ENCODE results near the gene HDHD5.
"Not testable (repeated sequence)": the region's sequence is repeated elsewhere in the genome, so short reads cannot be mapped to it uniquely, and the experiment has no call there.

The HDHD5 gene

DNA sequence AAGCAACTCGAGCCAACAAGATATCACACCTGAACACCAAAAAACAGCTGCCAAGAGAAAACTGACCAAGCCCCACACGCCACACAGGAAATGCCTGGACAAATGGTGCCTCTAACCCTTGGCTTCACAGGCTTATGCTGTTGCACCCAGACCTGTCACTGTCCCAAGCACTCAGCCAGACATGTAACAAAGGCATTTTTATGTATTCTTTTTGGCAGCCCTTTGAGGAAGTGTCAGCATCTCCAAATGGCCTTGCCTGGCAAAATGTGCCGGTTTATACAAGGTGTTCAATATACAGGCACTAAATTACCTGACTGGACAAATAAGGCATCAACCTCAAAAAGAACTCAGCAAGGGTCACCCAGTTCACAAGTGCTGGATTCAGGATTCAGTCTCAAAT, 6.1 kb downstream of the HDHD5 start:
- no peak for DNase-seq

DNA sequence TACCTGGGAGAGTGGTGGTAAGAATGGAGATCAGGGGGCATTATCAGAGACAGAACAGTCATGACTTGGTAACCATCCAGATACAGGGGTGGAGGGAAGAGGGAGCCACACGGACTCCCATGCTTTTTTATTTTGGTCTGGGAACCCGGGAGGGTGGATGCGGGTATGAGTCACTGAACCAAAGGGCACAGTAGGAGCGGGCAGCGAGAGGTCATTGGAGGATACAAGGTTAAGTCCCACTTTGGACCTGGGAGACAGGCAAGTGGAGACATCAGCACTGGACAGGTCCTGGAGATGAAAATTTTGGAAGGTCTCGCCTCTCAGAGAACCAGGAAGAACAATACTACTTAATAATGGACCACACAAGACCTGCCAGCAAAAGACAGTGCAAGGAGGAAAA, 6.7 kb downstream of the HDHD5 start:
- DNase-seq = no peak

DNA sequence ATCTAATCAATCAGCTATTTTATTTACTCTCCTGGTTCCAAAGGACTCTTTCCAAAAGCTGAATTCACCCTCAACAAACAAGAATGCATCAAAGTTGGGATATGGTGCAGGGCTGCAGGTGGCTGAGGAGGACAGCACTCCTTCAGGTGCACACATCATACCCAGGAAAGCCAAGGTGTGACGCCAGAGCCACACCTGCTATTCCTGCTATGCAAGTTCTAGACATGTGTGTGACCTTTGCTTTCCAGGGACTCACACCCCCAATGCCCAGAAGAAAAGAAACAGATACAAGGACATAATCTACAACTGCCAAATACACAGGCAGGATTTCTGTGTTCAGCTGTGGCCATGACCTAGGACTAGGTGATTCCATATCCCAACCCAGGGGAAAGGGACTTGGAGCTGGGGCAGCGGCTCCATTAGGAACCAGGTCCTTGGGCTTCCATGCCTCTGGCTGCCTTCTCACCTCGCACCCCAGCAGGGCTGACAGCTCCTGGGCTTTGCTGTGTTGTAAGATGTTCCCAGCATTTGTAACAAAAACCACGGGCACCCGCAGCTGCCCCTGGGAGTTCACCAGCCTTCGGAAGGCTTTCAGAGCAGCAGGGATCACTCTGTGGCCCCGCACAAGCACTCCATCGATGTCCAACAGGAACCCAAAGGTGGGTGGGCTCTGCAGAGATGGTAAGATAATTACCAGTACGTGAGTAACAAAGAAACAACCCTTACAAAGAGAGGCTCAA, 9.8 kb downstream of the HDHD5 start:
- DNase-seq = no peak

DNA sequence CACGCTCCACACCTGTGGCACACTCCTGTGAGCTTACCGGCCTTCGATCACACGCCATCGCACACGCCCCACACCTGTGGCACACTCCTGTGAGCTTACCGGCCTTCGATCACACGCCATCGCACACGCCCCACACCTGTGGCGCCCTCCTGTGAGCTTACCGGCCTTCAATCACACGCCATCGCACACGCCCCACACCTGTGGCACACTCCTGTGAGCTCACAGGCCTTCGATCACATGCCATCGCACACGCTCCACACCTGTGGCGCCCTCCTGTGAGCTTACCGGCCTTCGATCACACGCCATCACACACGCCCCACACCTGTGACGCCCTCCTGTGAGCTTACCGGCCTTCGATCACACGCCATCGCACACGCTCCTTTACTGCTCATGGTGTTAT, 11.6 kb downstream of the HDHD5 start:
- DNase-seq = not testable (repeated sequence)

DNA sequence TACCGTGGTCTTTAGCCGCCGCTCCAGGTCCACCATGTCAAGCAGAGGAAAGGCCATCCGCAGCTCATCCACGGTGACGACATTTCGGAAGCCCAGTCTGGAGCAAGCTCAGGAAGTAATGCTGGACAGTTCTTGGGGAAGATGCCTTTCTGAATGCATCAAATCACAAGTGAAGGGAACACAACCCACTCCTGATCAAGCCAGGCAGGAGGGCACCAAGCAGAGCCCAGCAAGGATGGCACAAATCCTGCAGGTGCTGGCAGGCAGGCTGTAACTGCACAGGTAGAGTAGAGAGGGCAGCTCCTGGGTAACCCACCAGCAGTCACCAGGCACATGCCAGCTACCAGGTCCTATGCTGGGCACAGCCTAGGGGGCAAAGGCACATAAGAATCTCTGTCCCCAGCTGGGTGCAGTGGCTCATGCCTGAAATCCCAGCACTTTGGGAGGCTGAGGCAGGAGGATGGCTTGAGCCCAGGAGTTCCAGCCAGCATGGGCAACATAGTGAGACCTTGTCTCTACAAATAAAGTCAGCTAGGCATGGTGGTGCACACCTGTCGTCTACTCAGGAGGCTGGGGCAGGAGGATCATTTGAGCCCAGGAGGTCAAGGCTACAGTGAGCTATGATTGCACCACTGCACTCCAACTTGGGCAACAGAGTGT, 13.9 kb downstream of the HDHD5 start:
- DNase-seq = no peak

DNA sequence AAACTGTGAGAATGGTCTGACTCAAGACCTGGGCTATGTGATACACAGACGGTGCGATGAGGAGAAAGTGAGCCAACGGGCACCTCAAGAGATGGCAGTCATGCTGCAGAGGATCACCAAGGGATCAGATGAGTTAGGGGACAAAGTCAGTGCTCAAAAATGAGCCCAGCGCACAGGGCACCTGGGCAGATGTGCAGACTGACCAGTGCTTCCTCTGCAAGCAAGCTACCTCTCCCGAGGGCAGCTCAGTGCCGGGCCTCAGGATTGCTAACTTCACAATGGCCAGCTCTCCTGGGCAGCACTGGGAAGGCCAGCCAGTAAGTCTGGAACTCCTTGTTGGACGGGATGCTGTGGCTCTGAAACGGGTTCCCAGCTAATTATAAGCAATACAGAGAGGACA, 15.3 kb downstream of the HDHD5 start:
- DNase-seq = no peak

DNA sequence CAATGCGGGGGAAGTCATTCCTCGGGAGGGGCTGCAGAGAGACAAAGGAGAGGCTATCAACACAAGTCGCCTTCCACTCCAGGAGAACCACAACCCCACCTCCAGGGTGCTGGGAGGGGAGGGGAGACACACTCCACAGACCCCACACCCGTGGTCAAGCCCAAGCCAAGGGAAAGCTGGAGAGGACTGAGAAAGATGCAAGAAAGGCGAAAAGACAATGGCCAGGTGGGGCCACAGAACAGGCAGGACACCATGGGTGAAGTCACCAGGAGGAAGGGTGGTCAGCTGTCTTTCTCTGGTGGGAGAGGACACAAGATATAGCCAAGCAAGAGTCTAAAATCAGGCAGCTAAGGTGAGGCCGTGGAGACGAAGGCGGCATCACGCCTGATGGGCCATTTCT, 16.0 kb downstream of the HDHD5 start:
- DNase-seq = no peak

DNA sequence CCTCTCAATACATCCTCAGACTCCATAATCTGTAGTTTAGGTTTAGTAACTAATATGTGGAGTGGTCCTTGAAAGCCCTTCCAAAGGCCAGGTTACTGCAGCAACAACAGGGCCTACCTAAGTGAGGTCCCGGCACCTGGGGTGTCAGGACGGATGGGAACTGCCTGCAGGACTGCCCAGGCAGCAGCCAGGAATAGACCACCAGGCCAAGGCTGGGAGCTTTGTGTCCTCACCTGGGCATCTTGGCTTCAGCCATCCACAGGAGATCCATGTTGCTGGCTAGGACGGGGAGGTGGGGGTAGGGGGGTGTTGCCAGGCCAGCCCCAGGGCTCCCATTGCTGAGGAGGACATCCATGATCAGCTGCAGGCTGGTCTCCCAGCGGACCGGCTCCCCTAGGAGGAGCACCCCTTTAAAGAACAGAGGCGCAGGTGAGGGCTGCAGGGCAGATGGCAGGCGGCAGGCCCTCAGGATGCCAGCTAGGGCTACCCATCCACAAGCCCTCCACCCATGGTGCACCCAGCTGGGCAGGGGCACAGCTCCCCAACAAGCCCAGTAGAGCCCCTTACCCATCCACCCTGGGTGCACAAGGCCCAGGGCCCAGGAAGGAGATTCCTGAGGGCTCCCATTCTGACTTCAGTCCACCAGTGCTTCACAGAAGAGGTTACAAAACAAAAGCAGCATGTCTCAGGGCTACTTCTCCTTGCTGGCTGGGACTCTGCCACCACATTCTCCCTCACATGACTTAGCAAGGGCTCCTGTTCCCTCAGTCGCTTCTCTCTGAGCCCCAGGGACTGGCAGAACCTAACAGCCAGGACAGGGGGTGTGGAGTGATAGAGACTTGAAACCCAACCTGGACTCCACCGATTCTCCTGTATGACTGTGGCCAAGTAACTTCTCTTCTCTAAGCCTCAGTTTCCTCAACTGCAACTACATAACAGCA, 18.0 kb downstream of the HDHD5 start:
- DNase-seq = no peak

DNA sequence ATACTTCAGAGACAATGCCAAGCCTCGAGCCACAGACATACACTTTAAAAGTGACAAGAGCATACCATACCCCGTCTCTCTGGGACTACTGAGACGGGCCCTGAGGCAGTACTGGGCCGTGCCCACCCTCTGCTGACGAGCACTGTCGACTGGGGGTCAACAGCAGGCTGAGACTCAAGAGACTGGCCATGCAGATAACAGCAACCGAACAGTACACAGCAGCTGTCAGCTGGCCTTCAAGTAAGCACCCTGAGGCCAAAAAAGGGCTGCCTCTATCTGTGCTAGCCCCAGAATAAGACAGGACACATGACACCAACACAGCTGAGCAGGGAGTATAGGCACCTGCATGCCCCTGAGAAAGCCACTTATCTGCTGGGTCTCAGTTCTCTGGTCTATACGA, 19.1 kb downstream of the HDHD5 start:
- DNase-seq = no peak

DNA sequence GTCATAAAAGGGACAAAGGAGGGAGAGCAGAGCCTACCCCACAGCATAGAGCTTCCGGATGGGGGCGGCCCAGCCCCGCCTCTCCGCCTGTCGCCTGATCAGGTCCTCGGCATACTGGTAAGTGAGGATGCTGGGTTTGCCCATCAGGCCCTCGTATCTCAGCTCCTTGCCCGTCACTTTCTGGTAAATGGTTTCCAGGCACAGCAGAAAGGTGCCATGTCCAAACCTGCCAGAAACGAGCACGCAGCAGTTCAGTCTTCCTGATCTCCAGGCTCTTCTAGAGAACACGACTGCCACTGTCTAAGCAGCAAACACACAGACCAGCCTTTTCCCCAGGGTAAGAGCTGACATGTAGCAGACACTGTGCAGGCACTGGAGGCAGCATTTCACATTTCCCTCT, 20.6 kb downstream of the HDHD5 start:
- no peak for DNase-seq

DNA sequence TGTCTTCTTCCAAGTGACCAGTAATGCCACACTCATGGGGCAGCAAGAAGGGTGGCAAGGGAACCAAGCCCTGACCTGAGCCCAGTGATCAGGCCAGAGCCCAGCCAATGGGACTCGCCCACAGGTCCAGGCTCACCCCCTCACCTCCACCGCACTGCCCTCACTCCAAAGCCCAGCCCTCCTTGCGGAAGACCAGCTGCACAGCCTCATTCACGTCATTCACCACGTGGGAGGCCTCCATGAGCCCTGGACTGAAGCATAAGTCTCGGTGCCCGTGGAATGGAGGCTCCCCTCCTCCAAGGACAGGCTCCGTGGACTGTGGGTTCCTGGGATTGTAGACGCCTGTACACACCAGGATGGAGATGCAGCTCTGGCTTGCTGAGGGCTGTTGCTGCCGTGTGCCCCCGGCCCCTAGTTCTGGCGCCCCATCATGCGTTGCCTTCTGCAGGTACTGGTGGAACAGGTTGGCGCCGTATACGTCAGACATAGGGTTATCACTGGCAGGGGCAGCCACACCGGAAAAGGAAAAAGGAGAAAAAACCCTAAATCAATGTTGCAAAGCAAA, 21.1 kb downstream of the HDHD5 start:
- DNase-seq = no peak

DNA sequence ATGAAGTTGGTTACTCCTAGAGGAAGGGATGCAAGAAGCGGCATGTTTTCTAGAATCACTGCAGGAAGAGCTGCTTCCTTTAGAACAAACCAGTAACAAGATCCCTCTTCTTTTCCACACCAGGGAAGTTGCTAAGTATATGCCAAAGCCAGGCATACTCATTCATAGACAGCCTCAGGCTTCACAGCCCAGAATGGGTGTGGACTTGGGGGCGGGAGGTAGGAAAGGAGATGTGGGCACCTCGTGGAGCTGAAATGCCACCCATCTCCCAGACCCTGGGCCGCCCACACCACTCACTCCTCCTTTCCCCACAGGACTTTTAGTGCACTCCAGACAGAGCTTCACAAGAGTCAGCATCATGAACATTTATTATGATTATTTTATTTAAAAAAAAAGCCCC, 21.9 kb downstream of the HDHD5 start:
- no peak for DNase-seq

DNA sequence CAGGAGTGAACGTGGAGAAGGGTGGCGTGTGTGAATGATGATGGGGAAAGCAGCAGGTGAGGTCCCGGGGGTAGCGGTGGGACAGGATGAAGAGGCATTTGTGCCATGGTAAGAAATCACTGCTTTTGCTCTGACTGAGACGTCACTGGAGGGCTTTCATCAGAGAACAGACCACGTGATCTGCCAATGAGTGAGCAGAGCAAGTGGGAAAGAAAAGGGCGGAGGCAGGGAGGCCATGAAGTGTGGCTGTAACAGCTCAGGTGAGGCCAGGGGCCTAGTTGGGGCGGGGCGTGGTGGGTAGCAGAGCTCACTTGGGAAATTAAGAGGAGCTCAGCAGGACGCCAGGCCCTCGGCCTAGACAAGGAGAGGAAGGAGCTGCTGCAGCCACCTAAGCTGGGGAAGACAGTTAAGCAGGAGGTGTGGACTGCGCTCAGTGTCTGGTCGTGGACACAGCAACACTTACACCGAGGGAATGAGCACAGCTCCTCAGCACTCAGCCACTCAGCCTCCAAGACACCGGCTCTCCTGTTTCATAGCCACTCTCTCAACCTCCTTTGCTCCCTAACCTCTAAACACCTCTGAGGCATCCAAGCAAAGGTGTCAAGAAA, 23.8 kb downstream of the HDHD5 start:
- no peak for DNase-seq

DNA sequence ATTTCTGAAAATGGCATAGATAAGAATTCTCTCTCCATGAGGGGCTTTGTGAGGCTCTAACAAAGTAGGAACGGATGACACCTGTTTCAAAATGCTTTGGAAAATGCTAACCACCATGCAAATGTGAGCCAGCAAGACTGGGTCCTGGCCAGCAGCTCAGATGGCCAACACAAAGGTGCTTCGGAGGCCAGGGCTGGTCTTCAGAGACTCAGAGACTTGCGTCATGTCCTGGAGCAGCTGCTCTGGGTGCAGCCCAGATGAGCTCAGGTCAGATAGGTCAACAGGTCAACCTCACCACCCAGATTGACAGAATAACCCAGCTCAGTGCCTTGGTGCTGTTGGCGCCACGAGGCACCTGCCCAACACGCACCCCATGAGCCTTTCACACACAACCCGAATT, 25.9 kb downstream of the HDHD5 start:
- DNase-seq = no peak

DNA sequence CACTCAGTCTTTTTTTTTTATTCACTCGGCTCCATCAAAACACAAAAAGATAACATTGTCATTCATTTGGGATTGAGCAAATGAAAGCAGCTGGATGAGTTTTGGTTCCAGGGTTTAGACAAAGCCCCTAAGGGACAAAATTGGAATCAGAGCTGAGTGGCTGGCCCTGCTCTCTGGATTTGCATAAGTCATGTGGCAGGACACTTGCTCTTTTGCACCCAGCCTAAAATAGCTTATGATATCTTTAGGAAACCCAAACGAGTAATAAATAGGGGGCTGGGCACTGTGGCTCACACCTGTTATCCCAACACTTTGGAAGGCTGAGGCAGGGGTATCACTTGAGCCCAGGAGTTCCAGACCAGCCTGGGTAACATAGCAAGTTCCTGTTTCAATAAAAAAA, 27.0 kb downstream of the HDHD5 start:
- no peak for DNase-seq

DNA sequence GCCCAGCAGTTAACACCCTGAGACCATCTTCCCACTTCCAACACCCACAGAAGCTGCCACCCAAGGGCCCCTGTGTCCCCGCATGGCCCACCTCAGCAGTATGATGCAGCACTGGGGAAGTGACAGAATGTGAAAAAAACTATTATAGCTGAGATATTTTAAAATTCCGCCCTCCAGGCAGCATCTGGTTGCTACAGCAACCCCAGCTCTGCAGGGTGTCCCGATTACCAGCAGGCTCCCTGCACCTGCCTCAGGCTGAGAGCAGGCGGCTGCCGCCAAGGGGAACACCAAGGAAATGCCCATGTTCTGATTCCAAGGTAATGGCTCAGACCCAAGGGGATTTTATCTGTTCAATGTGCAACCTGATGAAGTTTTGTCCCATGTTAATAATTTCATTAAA, 27.4 kb downstream of the HDHD5 start:
- DNase-seq = no peak

DNA sequence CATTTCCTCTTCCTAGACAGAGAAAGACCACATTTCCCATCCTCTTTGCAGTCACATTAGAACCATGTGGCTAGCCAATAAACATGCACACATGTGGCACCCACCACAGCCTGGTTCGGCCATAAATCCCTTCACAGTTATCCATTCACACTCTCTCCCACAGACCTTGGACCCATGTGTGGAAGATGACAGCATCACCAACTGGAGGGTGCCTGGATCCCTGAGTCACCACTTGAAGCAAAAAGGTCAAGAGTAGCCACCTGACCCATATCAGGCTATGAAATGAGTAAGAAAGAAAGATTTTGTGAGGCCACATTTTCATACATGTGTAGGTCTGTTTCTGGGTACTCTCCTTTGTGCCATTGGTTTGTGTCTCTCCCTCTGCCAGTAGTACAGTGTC, 28.9 kb downstream of the HDHD5 start:
- no peak for DNase-seq

DNA sequence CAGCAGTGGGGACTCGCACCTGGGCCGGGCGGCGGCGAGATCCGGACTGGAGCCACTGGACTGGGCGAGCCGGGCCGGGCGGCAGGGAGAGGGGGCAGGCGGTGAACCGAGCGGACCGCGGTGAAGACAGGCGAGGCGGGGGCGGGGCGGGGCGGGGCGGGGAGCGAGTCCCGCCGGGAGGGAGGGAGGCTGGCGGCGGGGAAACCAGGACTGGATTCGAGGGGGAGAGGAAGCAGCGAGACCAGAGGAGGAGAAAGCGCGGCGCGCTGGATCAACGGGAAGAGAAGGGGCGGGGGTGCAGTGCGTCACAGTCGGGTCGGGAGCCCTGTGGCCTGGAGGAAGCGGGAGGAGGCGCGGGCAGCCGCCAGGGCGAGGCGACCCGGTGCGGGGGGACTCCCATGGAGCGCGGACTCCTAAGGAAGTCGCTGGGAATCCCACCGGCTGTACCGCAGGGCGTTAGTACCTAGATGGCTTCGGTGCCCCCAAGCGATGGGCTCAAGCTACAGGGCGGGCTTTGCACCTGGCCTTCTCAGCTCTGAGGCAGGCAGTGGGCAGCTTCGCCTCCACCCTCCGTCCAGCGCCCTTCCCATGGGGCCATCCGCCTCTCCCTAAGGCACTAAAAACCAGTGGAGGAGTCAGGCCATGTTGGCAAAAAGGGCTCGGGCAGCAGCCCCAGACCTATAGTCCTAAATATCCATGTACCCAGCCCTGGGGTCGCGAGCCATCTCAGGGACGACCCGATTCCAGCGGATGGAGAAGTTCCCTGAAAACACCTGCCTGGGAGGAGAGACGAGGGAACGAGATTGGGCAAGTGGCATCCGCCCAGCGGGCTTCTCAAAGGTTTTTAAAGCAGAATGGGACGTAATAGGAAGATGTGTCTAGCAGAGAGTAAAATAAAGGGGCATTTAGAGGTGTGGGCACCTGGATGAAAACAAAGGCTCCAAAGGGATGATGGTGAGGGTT, 37.6 kb downstream of the HDHD5 start, which contains the start of gene TMEM121B:
TSS of gene TMEM121B (minus strand) at position 128 of the 963 bp plus-strand sequence. CDS start 233 bp downstream, outside the sequence.
- peak in 1 of 2 donors; percentile 47 for DNase-seq

DNA sequence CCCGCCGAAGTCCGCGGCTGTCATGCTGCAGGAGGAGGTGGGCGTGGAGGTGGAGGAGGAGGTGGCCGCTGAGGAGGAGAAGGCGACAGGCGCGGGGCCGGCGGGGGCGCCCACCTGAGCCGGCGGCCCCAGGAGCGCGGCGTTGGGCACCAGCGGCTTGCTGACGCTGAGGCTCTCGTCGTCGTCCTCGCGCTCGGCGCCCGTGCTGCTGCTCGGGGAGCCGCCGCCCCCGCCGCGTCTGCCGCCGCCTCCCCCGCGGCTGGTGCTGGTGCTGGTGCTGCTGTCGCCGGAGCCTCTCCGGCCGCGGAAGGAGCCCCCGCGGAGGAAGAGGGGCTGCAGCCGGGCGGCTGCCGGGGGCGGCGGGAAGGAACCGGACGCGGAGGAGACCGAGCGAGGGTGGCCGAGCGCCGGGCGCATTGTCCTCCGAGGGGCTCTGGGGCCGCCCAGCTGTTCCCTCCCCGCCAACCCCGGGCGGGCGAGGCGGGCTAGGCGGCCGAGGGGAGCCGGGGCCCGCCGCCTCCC, 38.3 kb downstream of the HDHD5 start:
- DNase-seq = no peak

DNA sequence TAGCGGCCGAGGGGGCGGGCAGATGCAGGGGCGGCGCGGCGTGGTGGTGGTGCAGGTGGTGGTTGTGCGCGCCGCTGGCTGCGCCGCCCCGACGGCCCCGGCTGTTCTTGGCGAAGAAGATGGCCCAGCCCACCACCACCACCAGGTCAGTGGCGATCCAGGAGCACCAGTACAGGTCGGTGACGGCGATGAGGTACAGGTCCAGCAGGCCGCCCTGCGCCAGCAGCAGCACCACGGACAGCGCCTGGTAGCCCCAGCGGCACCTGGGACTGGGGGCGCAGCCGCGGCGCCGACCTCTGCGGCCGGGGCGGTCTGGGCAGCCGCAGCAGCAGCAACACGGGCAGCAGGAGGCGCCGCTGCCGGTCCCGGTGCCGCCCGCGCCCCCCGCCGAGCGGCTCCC, 38.8 kb downstream of the HDHD5 start:
- DNase-seq = peak; percentile 62 to 63
